Neutrophil (primary cell): ENCODE measurements around the gene FIGN.

Experiments
- H3K27ac ChIP-seq: fragments of 200-600 bp; sonication (generic); 2 replicates; pipeline ENCODE4 v1.5.1; 2016; ENCODE audit warnings: mild to moderate bottlenecking, moderate library complexity
- H3K27me3 ChIP-seq: fragments of 200-600 bp; sonication (generic); 2 replicates; pipeline ENCODE4 v1.6.0; 2016; ENCODE audit warnings: mild to moderate bottlenecking
- H3K36me3 ChIP-seq: fragments of 200-600 bp; sonication (generic); 2 replicates; pipeline ENCODE4 v1.5.1; 2017
- H3K4me1 ChIP-seq, 2 experiments: fragments of 200-600 bp in 1 of 2; sonication (generic) in 1 of 2; 1 replicate in 1 of 2; 2 replicates in 1 of 2; pipeline versions ENCODE4 v1.5.1 to v1.6.1; 2013 to 2016; ENCODE audit warnings: low read depth in 1 of 2, low read length in 1 of 2, mild to moderate bottlenecking in 1 of 2, moderate library complexity in 1 of 2; ENCODE audit not compliant: control insufficient read depth in 1 of 2, insufficient read depth in 1 of 2
- H3K4me3 ChIP-seq, 2 experiments: fragments of 200-600 bp in 1 of 2; sonication (generic) in 1 of 2; 1 replicate in 1 of 2; 2 replicates in 1 of 2; pipeline ENCODE4 v1.5.1; 2013 to 2016; ENCODE audit warnings: low read depth in 1 of 2, low read length in 1 of 2, mild to moderate bottlenecking in 1 of 2, moderate library complexity in 1 of 2
- H3K9me3 ChIP-seq: fragments of 200-600 bp; sonication (generic); 2 replicates; pipeline ENCODE4 v1.5.1; 2016
- CTCF ChIP-seq: fragments of 200-600 bp; sonication (generic); IDR thresholded peaks from 2 replicates; pipeline ENCODE4 v1.5.1; 2016; ENCODE audit warnings: antibody characterized with exemption

FIGN gene

GRCh38 chr2:163736433-163737189, 803 bp upstream of the FIGN start:
- Histone ChIP-seq H3K27me3 (peaks cover 70% of the 10 kb centered on the region), H3K36me3 (no peaks in the 10 kb centered on the region), H3K4me1 (no peaks in the 10 kb centered on the region), H3K9me3 (no peaks in the 10 kb centered on the region), H3K27ac (no peak overlapping the region), H3K4me3 (peak overlapping the region in 1 of 2 experiments; percentile 46)
- TF ChIP-seq CTCF = no peak

GRCh38 chr2:163734881-163735684, 725 bp downstream of the FIGN start:
- TF ChIP-seq CTCF = no peak
- Histone ChIP-seq H3K27ac (no peak overlapping the region), H3K4me3 (no peak overlapping the region), H3K9me3 (no peaks in the 10 kb centered on the region), H3K36me3 (no peaks in the 10 kb centered on the region), H3K4me1 (no peaks in the 10 kb centered on the region), H3K27me3 (peaks cover 70% of the 10 kb centered on the region)

GRCh38 chr2:163734401-163734800, 1.4 kb downstream of the FIGN start:
- Histone ChIP-seq H3K4me3 (no peak overlapping the region), H3K4me1 (no peaks in the 10 kb centered on the region), H3K27ac (no peak overlapping the region), H3K9me3 (no peaks in the 10 kb centered on the region), H3K27me3 (peaks cover 68% of the 10 kb centered on the region), H3K36me3 (no peaks in the 10 kb centered on the region)
- no peak for TF ChIP-seq CTCF

- Histone ChIP-seq H3K9me3 (no peaks in the 10 kb centered on the region), H3K36me3 (no peaks in the 10 kb centered on the region), H3K4me3 (no peak overlapping the region), H3K4me1 (no peaks in the 10 kb centered on the region), H3K27me3 (peaks cover 64% of the 10 kb centered on the region), H3K27ac (no peak overlapping the region)
- no peak for TF ChIP-seq CTCF
These were observed 1.9 kb downstream of the FIGN start for GRCh38 chr2:163733956-163734355.

- Histone ChIP-seq H3K9me3 (no peaks in the 10 kb centered on the region), H3K27ac (no peak overlapping the region), H3K36me3 (no peaks in the 10 kb centered on the region), H3K27me3 (peaks cover 58% of the 10 kb centered on the region), H3K4me3 (no peak overlapping the region), H3K4me1 (no peaks in the 10 kb centered on the region)
- TF ChIP-seq CTCF = no peak
These were observed 2.4 kb downstream of the FIGN start for GRCh38 chr2:163733301-163733938.
